GM12878 (cell line): ENCODE results near the gene GNAZ. TPM values are rescaled to one million over a fixed set of nuclear protein-coding genes. Genes with fewer than 3 reads are reported as not detected.
"Not testable (repeated sequence)": the region's sequence is repeated elsewhere in the genome, so short reads cannot be mapped to it uniquely, and the experiment has no call there.

Experiments used
- ATAC-seq: fragments of 200-7000 bp; cut with Tn5 transposase; 3 replicates; pipeline ENCODE4 v1.9.1; 2020; ENCODE audit warnings: mild to moderate bottlenecking, moderate library complexity
- BruUV-seq: library from RNA; stranded (reverse); fragments of 400-500 nt; replicated peaks from 2 replicates; lab custom pipeline; 2021; lab: Mats Ljungman, UMichigan
- CTCF ChIA-PET: fragments of 300-600 bp; sonication (Branson Sonifier 250); formaldehyde crosslinking; extraction: SDS; loops from one replicate; lab custom pipeline; 2021; ENCODE audit warnings: inconsistent platforms; lab: Yijun Ruan, JAX
- POLR2A ChIA-PET: fragments of 350-600 bp; formaldehyde crosslinking; extraction: SDS; loops from one replicate; lab custom pipeline; 2021; ENCODE audit warnings: inconsistent platforms; lab: Charles Lee
- RAD21 ChIA-PET: fragments of 300-600 bp; sonication (Branson Sonifier 250); formaldehyde crosslinking; loops from one replicate; lab custom pipeline; 2023; ENCODE audit warnings: antibody characterized with exemption; ENCODE audit not compliant: unreplicated experiment; lab: Charles Lee
- SMC1A ChIA-PET: fragments of 300-600 bp; sonication (Branson Sonifier 250); formaldehyde crosslinking; loops from one replicate; lab custom pipeline; 2023; ENCODE audit not compliant: unreplicated experiment, uncharacterized antibody; lab: Charles Lee
- DNase-seq: peaks from one replicate; pipeline ENCODE4 v3.0.0-alpha.2; 2011; ENCODE audit warnings: low read depth, low spot score
- FAIRE-seq: peaks from 3 replicates; lab custom pipeline; 2011; peaks lifted over from hg19 to GRCh38; lab: Jason Lieb, UNC
- H2AFZ ChIP-seq: 2 replicates; pipeline ENCODE4 v1.6.0; 2011; ENCODE audit warnings: low read depth, low read length, control low read depth; ENCODE audit not compliant: control insufficient read depth
- H3K27ac ChIP-seq: 2 replicates; pipeline ENCODE4 v1.5.1; 2011; ENCODE audit warnings: control low read depth; ENCODE audit not compliant: control insufficient read depth, insufficient read depth
- H3K27me3 ChIP-seq, 2 experiments: replicated peaks in 1 of 2; 2 replicates each; pipeline versions ENCODE4 v1.6.0 to v1.6.1; 2011; ENCODE audit warnings: low read length in 1 of 2; ENCODE audit not compliant: control insufficient read depth in 2 of 2, insufficient read depth in 2 of 2
- H3K36me3 ChIP-seq, 2 experiments: 2 replicates each; pipeline ENCODE4 v1.5.1; 2011; ENCODE audit warnings: low read length in 1 of 2; ENCODE audit not compliant: control insufficient read depth in 2 of 2, insufficient read depth in 2 of 2
- H3K4me1 ChIP-seq: 2 replicates; pipeline ENCODE4 v1.6.1; 2011; ENCODE audit warnings: mild to moderate bottlenecking, low read length, moderate library complexity, mixed read lengths; ENCODE audit not compliant: control insufficient read depth, insufficient read depth
- H3K4me2 ChIP-seq: 2 replicates; pipeline ENCODE4 v1.6.0; 2011; ENCODE audit warnings: control low read depth; ENCODE audit not compliant: control insufficient read depth, insufficient read depth
- H3K4me3 ChIP-seq: fragments of 200-600 bp; sonication (generic); 2 replicates; pipeline ENCODE4 v1.5.1; 2016
- H3K79me2 ChIP-seq: 2 replicates; pipeline ENCODE4 v1.6.0; 2011; ENCODE audit warnings: low read length; ENCODE audit not compliant: control insufficient read depth, insufficient read depth
- H3K9ac ChIP-seq: 2 replicates; pipeline ENCODE4 v1.8.0; 2011; ENCODE audit warnings: low read length, control low read depth, mixed read lengths; ENCODE audit not compliant: control insufficient read depth, insufficient read depth
- H3K9me3 ChIP-seq: replicated peaks from 3 replicates; pipeline ENCODE4 v1.5.1; 2011; ENCODE audit warnings: mild to moderate bottlenecking, low read length; ENCODE audit not compliant: control insufficient read depth, insufficient read depth
- H4K20me1 ChIP-seq: 2 replicates; pipeline ENCODE4 v1.6.0; 2011; ENCODE audit not compliant: control insufficient read depth, insufficient read depth
- ATF7 ChIP-seq: fragments of 450-650 bp; IDR thresholded peaks from 2 replicates; pipeline ENCODE4 v1.6.1; 2016; ENCODE audit warnings: low read depth, mild to moderate bottlenecking
- in situ Hi-C: fragments of 300-500 bp; cut with MboI; formaldehyde crosslinking; loops from 9 replicates; pipeline ENCODE4 v1.14.3; 2018; ENCODE audit warnings: mixed read lengths
- intact Hi-C: fragments of 100-400 bp; cut with micrococcal nuclease; formaldehyde crosslinking; loops from one replicate; pipeline ENCODE4 v1.14.2; 2022; ENCODE audit not compliant: unreplicated experiment
- polyA plus RNA-seq, 11 experiments: library from polyadenylated mRNA; depleted of rRNA in 4 of 11; unstranded in 6 of 11; stranded (reverse) in 5 of 11; fragments of >200 nt; fragmentation: Nextera tagmentation in 4 of 11; fragmentation: Illumina TruSeq in 1 of 11; extraction: Ambion mirVana in 4 of 11; extraction: Trizol in 1 of 11; gene quantifications; 1 replicate in 1 of 11; 2 replicates in 10 of 11; pipeline versions ENCODE4 v1.2.1 to v1.2.3, GENCODE V29; 2011 to 2016; ENCODE audit warnings: inconsistent platforms in 2 of 11, missing spikeins in 2 of 11, low read depth in 1 of 11
- total RNA-seq, 4 experiments: library from RNA; depleted of rRNA in 3 of 4; stranded (reverse); fragments of >200 nt in 3 of 4; fragmentation: Illumina TruSeq in 1 of 4; extraction: Trizol in 1 of 4; gene quantifications; 2 replicates each; pipeline versions ENCODE4 v1.2.1 to v1.2.3, GENCODE V29; 2013 to 2021
- TF ChIP-seq, protein P1 (sequence below): fragments of 450-650 bp; IDR thresholded peaks from 2 replicates; pipeline ENCODE4 v1.6.1; 2017; ENCODE audit warnings: borderline replicate concordance
- TF ChIP-seq, protein P2 (sequence below): IDR thresholded peaks from 2 replicates; pipeline ENCODE4 v1.6.1; 2012; ENCODE audit warnings: mild to moderate bottlenecking, low read depth, low read length

The GNAZ gene
- total and polyA plus RNA-seq, 10 of the 15 experiments (the other 5 are each of a cell fraction or from before 2014, with no cell fraction given), result 0.09 to 1.0 (median 0.44) TPM; not detected in 1

DNA sequence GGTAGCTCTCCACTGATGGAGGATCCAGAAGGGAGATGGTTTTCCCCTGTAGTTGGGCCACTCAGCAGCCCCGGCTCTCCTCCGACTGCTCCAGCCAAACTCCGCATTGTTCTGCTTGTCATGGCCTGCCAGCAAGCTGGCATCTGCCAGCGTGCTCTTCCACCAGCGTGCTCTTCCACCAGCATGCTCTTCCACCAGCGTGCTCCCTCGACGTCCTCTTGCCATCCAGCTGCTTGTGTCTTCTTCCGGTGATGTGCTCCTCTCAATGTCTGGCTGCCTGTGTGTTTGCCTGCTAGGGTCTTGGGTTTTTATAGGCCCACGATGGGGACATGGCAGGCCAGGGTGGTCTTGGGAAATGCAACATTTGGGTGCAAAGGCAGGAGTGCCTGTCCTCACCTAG lies 43.5 kb upstream of the GNAZ start (continued):
- TF ChIP-seq, protein P1, sequence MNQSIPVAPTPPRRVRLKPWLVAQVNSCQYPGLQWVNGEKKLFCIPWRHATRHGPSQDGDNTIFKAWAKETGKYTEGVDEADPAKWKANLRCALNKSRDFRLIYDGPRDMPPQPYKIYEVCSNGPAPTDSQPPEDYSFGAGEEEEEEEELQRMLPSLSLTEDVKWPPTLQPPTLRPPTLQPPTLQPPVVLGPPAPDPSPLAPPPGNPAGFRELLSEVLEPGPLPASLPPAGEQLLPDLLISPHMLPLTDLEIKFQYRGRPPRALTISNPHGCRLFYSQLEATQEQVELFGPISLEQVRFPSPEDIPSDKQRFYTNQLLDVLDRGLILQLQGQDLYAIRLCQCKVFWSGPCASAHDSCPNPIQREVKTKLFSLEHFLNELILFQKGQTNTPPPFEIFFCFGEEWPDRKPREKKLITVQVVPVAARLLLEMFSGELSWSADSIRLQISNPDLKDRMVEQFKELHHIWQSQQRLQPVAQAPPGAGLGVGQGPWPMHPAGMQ, result no peak
- no peak for TF ChIP-seq ATF7
- TF ChIP-seq, protein P2, sequence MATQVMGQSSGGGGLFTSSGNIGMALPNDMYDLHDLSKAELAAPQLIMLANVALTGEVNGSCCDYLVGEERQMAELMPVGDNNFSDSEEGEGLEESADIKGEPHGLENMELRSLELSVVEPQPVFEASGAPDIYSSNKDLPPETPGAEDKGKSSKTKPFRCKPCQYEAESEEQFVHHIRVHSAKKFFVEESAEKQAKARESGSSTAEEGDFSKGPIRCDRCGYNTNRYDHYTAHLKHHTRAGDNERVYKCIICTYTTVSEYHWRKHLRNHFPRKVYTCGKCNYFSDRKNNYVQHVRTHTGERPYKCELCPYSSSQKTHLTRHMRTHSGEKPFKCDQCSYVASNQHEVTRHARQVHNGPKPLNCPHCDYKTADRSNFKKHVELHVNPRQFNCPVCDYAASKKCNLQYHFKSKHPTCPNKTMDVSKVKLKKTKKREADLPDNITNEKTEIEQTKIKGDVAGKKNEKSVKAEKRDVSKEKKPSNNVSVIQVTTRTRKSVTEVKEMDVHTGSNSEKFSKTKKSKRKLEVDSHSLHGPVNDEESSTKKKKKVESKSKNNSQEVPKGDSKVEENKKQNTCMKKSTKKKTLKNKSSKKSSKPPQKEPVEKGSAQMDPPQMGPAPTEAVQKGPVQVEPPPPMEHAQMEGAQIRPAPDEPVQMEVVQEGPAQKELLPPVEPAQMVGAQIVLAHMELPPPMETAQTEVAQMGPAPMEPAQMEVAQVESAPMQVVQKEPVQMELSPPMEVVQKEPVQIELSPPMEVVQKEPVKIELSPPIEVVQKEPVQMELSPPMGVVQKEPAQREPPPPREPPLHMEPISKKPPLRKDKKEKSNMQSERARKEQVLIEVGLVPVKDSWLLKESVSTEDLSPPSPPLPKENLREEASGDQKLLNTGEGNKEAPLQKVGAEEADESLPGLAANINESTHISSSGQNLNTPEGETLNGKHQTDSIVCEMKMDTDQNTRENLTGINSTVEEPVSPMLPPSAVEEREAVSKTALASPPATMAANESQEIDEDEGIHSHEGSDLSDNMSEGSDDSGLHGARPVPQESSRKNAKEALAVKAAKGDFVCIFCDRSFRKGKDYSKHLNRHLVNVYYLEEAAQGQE, result no peak

- H3K36me3 ChIP-seq, H3K4me1 ChIP-seq, in situ Hi-C loops, FAIRE-seq, H4K20me1 ChIP-seq, H3K4me2 ChIP-seq, intact Hi-C loops, H3K4me3 ChIP-seq, H3K9me3 ChIP-seq, DNase-seq, H3K9ac ChIP-seq, BruUV-seq, SMC1A ChIA-PET, ATAC-seq, H2AFZ ChIP-seq, H3K27ac ChIP-seq, RAD21 ChIA-PET, H3K27me3 ChIP-seq, POLR2A ChIA-PET, H3K79me2 ChIP-seq: not testable (repeated sequence)
- CTCF ChIA-PET, result interaction anchor here (2.9 to 3.9 kb wide), 2 partner anchors 9 to 69 kb away, joined by 11 to 15 read pairs; no protein-coding TSS in a partner anchor
Observed at GRCh38 chr22:23027849-23028248, 42.5 kb upstream of the GNAZ start.
